HEK293 (cell line): ENCODE measurements around the gene MAP3K5.

Experiments
- CTCF ChIA-PET: fragments of 350-600 bp; formaldehyde crosslinking; extraction: SDS; loops from one replicate; lab custom pipeline; 2021; ENCODE audit warnings: antibody characterized with exemption; lab: Yijun Ruan, JAX
- POLR2A ChIA-PET: fragments of 300-600 bp; formaldehyde crosslinking; extraction: SDS; loops from one replicate; lab custom pipeline; 2020; ENCODE audit warnings: antibody characterized with exemption, inconsistent platforms; lab: Yijun Ruan, JAX
- H3K27ac ChIP-seq: fragments of 200-500 bp; sonication (Bioruptor generic); 2 replicates; pipeline ENCODE4 v1.5.1; 2014; ENCODE audit warnings: low read depth, low read length, control low read depth, inconsistent platforms; ENCODE audit errors: extremely low read depth
- H3K36me3 ChIP-seq, 2 experiments: fragments of 200-500 bp in 1 of 2; sonication (Bioruptor generic) in 1 of 2; 1 replicate in 1 of 2; 2 replicates in 1 of 2; pipeline ENCODE4 v1.5.1; 2014 to 2017; ENCODE audit warnings: inconsistent platforms in 2 of 2, low read length in 2 of 2; ENCODE audit not compliant: control insufficient read depth in 2 of 2, insufficient read depth in 1 of 2
- H3K4me1 ChIP-seq: fragments of 200-500 bp; sonication (Bioruptor generic); 2 replicates; pipeline ENCODE4 v1.5.1; 2014; ENCODE audit warnings: mild to moderate bottlenecking, low read length, inconsistent platforms; ENCODE audit not compliant: control insufficient read depth, insufficient read depth
- H3K4me3 ChIP-seq: 2 replicates; pipeline ENCODE4 v1.5.1; 2011; ENCODE audit warnings: low read depth, mild to moderate bottlenecking, control low read depth, low read length, moderate library complexity
- H3K9me3 ChIP-seq: fragments of 200-500 bp; sonication (Bioruptor generic); 2 replicates; pipeline ENCODE4 v1.5.1; 2014; ENCODE audit warnings: low read depth, low read length, inconsistent platforms; ENCODE audit not compliant: control insufficient read depth, insufficient read depth
- KLF8 ChIP-seq: fragments of 450-650 bp; formaldehyde crosslinking; IDR thresholded peaks from 2 replicates; pipeline ENCODE4 v1.5.1; 2016; ENCODE audit warnings: missing biosample characterization, missing genetic modification characterization
- OVOL3 ChIP-seq: fragments of 450-650 bp; formaldehyde crosslinking; IDR thresholded peaks from 2 replicates; pipeline ENCODE4 v1.5.1; 2016; ENCODE audit warnings: missing biosample characterization, missing genetic modification characterization
- RBAK ChIP-seq: fragments of 450-650 bp; formaldehyde crosslinking; IDR thresholded peaks from 2 replicates; pipeline ENCODE4 v1.5.1; 2016; ENCODE audit warnings: missing biosample characterization, missing genetic modification characterization
- YY2 ChIP-seq: fragments of 450-650 bp; formaldehyde crosslinking; IDR thresholded peaks from 2 replicates; pipeline ENCODE4 v1.5.1; 2016; ENCODE audit warnings: missing biosample characterization, missing genetic modification characterization
- ZIC2 ChIP-seq: fragments of 450-650 bp; formaldehyde crosslinking; IDR thresholded peaks from 2 replicates; pipeline ENCODE4 v1.5.1; 2016; ENCODE audit warnings: missing biosample characterization, missing genetic modification characterization
- ZNF10 ChIP-seq: fragments of 450-650 bp; formaldehyde crosslinking; IDR thresholded peaks from 2 replicates; pipeline ENCODE4 v1.5.1; 2017; ENCODE audit warnings: missing biosample characterization, missing genetic modification characterization
- ZNF114 ChIP-seq: fragments of 450-650 bp; formaldehyde crosslinking; IDR thresholded peaks from 2 replicates; pipeline ENCODE4 v1.5.0; 2017; ENCODE audit warnings: missing biosample characterization, missing genetic modification characterization
- ZNF155 ChIP-seq: fragments of 450-650 bp; formaldehyde crosslinking; IDR thresholded peaks from 2 replicates; pipeline ENCODE4 v1.5.1; 2016; ENCODE audit warnings: missing biosample characterization, missing genetic modification characterization
- ZNF248 ChIP-seq: fragments of 450-650 bp; formaldehyde crosslinking; IDR thresholded peaks from 2 replicates; pipeline ENCODE4 v1.5.1; 2017; ENCODE audit warnings: missing biosample characterization, missing genetic modification characterization
- ZNF274 ChIP-seq, 2 experiments: fragments of 200-500 bp in 1 of 2; fragments of 450-650 bp in 1 of 2; sonication (Bioruptor generic) in 1 of 2; formaldehyde crosslinking in 1 of 2; IDR thresholded peaks; 2 replicates each; pipeline versions ENCODE4 v1.5.1 to v1.6.1; 2014 to 2016; ENCODE audit warnings: borderline replicate concordance in 1 of 2, inconsistent platforms in 1 of 2, low read length in 1 of 2, missing biosample characterization in 1 of 2, missing genetic modification characterization in 1 of 2
- ZNF302 ChIP-seq: fragments of 450-650 bp; formaldehyde crosslinking; IDR thresholded peaks from 2 replicates; pipeline ENCODE4 v1.5.1; 2016; ENCODE audit warnings: missing biosample characterization, missing genetic modification characterization, low read depth
- ZNF354C ChIP-seq: fragments of 450-650 bp; formaldehyde crosslinking; IDR thresholded peaks from 2 replicates; pipeline ENCODE4 v1.5.1; 2016; ENCODE audit warnings: missing biosample characterization, missing genetic modification characterization, low read depth, borderline replicate concordance
- ZNF391 ChIP-seq: fragments of 450-650 bp; formaldehyde crosslinking; IDR thresholded peaks from 2 replicates; pipeline ENCODE4 v1.5.1; 2016; ENCODE audit warnings: low read depth, missing biosample characterization, missing genetic modification characterization, borderline replicate concordance
- ZNF510 ChIP-seq: fragments of 450-650 bp; formaldehyde crosslinking; IDR thresholded peaks from 2 replicates; pipeline ENCODE4 v1.5.1; 2018; ENCODE audit warnings: mild to moderate bottlenecking, missing genetic modification characterization, missing biosample characterization; ENCODE audit not compliant: insufficient replicate concordance
- ZNF585B ChIP-seq: fragments of 450-650 bp; formaldehyde crosslinking; IDR thresholded peaks from 2 replicates; pipeline ENCODE4 v1.5.1; 2016; ENCODE audit warnings: missing biosample characterization, missing genetic modification characterization
- ZNF596 ChIP-seq: fragments of 450-650 bp; IDR thresholded peaks from 2 replicates; pipeline ENCODE4 v1.5.0; 2018; ENCODE audit warnings: missing biosample characterization, mild to moderate bottlenecking, missing genetic modification characterization, moderate library complexity
- ZNF624 ChIP-seq: fragments of 450-650 bp; formaldehyde crosslinking; IDR thresholded peaks from 2 replicates; pipeline ENCODE4 v1.5.1; 2017; ENCODE audit warnings: missing biosample characterization, missing genetic modification characterization
- ZNF707 ChIP-seq: fragments of 450-650 bp; formaldehyde crosslinking; IDR thresholded peaks from 2 replicates; pipeline ENCODE4 v1.5.1; 2016; ENCODE audit warnings: missing biosample characterization, missing genetic modification characterization
- ZNF768 ChIP-seq: fragments of 450-650 bp; formaldehyde crosslinking; IDR thresholded peaks from 2 replicates; pipeline ENCODE4 v1.5.1; 2018; ENCODE audit warnings: missing biosample characterization, mild to moderate bottlenecking, missing genetic modification characterization
- TF ChIP-seq, protein P1 (sequence below): fragments of 450-650 bp; formaldehyde crosslinking; IDR thresholded peaks from 2 replicates; pipeline ENCODE4 v1.5.1; 2016; ENCODE audit warnings: missing biosample characterization, missing genetic modification characterization
- TF ChIP-seq, protein P2 (sequence below): fragments of 450-650 bp; formaldehyde crosslinking; IDR thresholded peaks from 2 replicates; pipeline ENCODE4 v1.5.1; 2016; ENCODE audit warnings: missing biosample characterization, missing genetic modification characterization, borderline replicate concordance
- TF ChIP-seq, protein P3 (sequence below): fragments of 450-650 bp; formaldehyde crosslinking; IDR thresholded peaks from 2 replicates; pipeline ENCODE4 v1.5.1; 2016; ENCODE audit warnings: missing biosample characterization, missing genetic modification characterization
- TF ChIP-seq, protein P4 (sequence below): fragments of 450-650 bp; formaldehyde crosslinking; IDR thresholded peaks from 2 replicates; pipeline ENCODE4 v1.5.1; 2016; ENCODE audit warnings: missing biosample characterization, missing genetic modification characterization
- TF ChIP-seq, protein P5 (sequence below): fragments of 450-650 bp; formaldehyde crosslinking; IDR thresholded peaks from 2 replicates; pipeline ENCODE4 v1.5.1; 2016; ENCODE audit warnings: missing biosample characterization, missing genetic modification characterization, borderline replicate concordance

MAP3K5 gene

DNA sequence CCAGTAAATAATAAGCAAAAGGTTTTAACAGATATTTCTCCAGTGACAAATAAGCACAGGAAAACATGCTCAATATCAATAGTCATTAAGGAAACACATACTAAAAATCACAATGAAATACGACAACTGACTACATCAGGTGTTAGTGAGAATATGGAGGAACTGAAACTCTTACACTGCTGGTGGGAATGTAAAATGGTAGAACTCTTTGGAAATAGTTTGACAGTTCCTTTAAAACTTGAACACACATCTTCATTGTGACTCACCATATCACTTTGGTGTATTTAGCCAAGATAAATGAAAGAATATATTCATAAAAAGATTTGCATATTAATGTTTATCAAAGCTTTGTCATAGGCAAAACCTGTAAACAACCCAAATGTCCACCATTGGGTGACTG is 11.3 kb upstream of the MAP3K5 start:
- H3K4me3 ChIP-seq, result no peak overlapping the region
- no peaks in the 10 kb centered on the region for H3K4me1 ChIP-seq
- H3K9me3 ChIP-seq, result no peaks in the 10 kb centered on the region
- POLR2A ChIA-PET, result interaction anchor here (1.6 kb wide), 1 partner anchor 11 kb away, joined by 5 read pairs; the partner anchor contains the start of gene MAP3K5
- CTCF ChIA-PET, result interaction anchor here (0.6 to 4.4 kb wide), 4 partner anchors 11 to 1897 kb away, joined by 3 to 22 read pairs (median 10); partner anchors contain the start of gene MAP3K5
- H3K36me3 ChIP-seq, result no peaks in the 10 kb centered on the region
- no peak overlapping the region for H3K27ac ChIP-seq
- TF ChIP-seq RBAK (tag by site-specific recombination), result no peak
- TF ChIP-seq ZNF596, result no peak
- no peak for TF ChIP-seq OVOL3 (tag by site-specific recombination)
- TF ChIP-seq ZNF585B (tag by site-specific recombination), result no peak
- no peak for TF ChIP-seq ZNF302 (tag by site-specific recombination)
- TF ChIP-seq, protein P1, sequence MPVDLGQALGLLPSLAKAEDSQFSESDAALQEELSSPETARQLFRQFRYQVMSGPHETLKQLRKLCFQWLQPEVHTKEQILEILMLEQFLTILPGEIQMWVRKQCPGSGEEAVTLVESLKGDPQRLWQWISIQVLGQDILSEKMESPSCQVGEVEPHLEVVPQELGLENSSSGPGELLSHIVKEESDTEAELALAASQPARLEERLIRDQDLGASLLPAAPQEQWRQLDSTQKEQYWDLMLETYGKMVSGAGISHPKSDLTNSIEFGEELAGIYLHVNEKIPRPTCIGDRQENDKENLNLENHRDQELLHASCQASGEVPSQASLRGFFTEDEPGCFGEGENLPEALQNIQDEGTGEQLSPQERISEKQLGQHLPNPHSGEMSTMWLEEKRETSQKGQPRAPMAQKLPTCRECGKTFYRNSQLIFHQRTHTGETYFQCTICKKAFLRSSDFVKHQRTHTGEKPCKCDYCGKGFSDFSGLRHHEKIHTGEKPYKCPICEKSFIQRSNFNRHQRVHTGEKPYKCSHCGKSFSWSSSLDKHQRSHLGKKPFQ (tag by site-specific recombination), result no peak
- no peak for TF ChIP-seq KLF8 (tag by site-specific recombination)
- TF ChIP-seq ZIC2, result no peak
- TF ChIP-seq ZNF707 (tag by site-specific recombination), result no peak
- TF ChIP-seq, protein P2, sequence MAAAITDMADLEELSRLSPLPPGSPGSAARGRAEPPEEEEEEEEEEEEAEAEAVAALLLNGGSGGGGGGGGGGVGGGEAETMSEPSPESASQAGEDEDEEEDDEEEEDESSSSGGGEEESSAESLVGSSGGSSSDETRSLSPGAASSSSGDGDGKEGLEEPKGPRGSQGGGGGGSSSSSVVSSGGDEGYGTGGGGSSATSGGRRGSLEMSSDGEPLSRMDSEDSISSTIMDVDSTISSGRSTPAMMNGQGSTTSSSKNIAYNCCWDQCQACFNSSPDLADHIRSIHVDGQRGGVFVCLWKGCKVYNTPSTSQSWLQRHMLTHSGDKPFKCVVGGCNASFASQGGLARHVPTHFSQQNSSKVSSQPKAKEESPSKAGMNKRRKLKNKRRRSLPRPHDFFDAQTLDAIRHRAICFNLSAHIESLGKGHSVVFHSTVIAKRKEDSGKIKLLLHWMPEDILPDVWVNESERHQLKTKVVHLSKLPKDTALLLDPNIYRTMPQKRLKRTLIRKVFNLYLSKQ (tag by site-specific recombination), result no peak
- no peak for TF ChIP-seq ZNF768
- no peak for TF ChIP-seq YY2 (tag by site-specific recombination)
- no peak for TF ChIP-seq ZNF248 (tag by site-specific recombination)
- no peak for TF ChIP-seq ZNF155 (tag by site-specific recombination)

DNA sequence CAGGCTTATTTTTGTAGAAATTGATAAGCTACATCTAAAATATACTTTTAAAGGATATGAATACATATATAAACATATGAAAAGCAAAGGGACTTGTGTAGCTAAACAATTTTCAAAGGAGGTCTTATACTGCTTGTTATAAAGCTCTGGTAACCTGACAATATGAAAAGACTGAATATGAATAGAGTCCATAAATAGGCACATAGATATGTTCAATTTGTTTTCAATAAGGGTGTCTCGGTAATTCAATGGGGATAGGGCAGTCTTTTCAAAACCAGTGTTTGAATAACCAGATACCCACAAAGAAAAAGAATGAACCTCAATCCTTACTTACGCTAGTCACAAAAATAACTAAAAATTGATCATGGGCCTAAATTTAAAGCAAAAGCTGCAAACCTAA is 9.3 kb upstream of the MAP3K5 start:
- no peaks in the 10 kb centered on the region for H3K36me3 ChIP-seq
- H3K9me3 ChIP-seq, result no peaks in the 10 kb centered on the region
- ChIA-PET POLR2A (no interaction called here), CTCF (interaction anchor here (0.6 to 4.4 kb wide), 5 partner anchors 9 to 164 kb away, joined by 3 to 22 read pairs (median 4); partner anchors contain the start of gene MAP3K5)
- H3K4me1 ChIP-seq, result no peaks in the 10 kb centered on the region
- H3K4me3 ChIP-seq, result no peak overlapping the region
- H3K27ac ChIP-seq, result no peak overlapping the region
- TF ChIP-seq, protein P3, sequence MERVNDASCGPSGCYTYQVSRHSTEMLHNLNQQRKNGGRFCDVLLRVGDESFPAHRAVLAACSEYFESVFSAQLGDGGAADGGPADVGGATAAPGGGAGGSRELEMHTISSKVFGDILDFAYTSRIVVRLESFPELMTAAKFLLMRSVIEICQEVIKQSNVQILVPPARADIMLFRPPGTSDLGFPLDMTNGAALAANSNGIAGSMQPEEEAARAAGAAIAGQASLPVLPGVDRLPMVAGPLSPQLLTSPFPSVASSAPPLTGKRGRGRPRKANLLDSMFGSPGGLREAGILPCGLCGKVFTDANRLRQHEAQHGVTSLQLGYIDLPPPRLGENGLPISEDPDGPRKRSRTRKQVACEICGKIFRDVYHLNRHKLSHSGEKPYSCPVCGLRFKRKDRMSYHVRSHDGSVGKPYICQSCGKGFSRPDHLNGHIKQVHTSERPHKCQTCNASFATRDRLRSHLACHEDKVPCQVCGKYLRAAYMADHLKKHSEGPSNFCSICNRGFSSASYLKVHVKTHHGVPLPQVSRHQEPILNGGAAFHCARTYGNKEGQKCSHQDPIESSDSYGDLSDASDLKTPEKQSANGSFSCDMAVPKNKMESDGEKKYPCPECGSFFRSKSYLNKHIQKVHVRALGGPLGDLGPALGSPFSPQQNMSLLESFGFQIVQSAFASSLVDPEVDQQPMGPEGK (tag by site-specific recombination), result no peak
- no peak for TF ChIP-seq ZNF10
- TF ChIP-seq, protein P4, sequence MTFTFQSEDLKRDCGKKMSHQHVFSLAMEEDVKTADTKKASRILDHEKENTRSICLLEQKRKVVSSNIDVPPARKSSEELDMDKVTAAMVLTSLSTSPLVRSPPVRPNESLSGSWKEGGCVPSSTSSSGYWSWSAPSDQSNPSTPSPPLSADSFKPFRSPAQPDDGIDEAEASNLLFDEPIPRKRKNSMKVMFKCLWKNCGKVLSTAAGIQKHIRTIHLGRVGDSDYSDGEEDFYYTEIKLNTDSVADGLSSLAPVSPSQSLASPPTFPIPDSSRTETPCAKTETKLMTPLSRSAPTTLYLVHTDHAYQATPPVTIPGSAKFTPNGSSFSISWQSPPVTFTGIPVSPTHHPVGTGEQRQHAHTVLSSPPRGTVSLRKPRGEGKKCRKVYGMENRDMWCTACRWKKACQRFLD (tag by site-specific recombination), result no peak
- no peak for TF ChIP-seq ZNF354C
- TF ChIP-seq, protein P5, sequence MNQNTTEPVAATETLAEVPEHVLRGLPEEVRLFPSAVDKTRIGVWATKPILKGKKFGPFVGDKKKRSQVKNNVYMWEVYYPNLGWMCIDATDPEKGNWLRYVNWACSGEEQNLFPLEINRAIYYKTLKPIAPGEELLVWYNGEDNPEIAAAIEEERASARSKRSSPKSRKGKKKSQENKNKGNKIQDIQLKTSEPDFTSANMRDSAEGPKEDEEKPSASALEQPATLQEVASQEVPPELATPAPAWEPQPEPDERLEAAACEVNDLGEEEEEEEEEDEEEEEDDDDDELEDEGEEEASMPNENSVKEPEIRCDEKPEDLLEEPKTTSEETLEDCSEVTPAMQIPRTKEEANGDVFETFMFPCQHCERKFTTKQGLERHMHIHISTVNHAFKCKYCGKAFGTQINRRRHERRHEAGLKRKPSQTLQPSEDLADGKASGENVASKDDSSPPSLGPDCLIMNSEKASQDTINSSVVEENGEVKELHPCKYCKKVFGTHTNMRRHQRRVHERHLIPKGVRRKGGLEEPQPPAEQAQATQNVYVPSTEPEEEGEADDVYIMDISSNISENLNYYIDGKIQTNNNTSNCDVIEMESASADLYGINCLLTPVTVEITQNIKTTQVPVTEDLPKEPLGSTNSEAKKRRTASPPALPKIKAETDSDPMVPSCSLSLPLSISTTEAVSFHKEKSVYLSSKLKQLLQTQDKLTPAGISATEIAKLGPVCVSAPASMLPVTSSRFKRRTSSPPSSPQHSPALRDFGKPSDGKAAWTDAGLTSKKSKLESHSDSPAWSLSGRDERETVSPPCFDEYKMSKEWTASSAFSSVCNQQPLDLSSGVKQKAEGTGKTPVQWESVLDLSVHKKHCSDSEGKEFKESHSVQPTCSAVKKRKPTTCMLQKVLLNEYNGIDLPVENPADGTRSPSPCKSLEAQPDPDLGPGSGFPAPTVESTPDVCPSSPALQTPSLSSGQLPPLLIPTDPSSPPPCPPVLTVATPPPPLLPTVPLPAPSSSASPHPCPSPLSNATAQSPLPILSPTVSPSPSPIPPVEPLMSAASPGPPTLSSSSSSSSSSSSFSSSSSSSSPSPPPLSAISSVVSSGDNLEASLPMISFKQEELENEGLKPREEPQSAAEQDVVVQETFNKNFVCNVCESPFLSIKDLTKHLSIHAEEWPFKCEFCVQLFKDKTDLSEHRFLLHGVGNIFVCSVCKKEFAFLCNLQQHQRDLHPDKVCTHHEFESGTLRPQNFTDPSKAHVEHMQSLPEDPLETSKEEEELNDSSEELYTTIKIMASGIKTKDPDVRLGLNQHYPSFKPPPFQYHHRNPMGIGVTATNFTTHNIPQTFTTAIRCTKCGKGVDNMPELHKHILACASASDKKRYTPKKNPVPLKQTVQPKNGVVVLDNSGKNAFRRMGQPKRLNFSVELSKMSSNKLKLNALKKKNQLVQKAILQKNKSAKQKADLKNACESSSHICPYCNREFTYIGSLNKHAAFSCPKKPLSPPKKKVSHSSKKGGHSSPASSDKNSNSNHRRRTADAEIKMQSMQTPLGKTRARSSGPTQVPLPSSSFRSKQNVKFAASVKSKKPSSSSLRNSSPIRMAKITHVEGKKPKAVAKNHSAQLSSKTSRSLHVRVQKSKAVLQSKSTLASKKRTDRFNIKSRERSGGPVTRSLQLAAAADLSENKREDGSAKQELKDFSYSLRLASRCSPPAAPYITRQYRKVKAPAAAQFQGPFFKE (tag by site-specific recombination), result no peak
- no peak for TF ChIP-seq ZNF114 (tag by site-specific recombination)
- TF ChIP-seq ZNF391 (tag by site-specific recombination), result no peak
- TF ChIP-seq ZNF274 (IDR thresholded peaks at IDR 0.05; ENCODE audit: low read length), result no peak
- no peak for TF ChIP-seq ZNF274 (tag by site-specific recombination; IDR thresholded peaks at IDR 0.05; ENCODE audit: borderline replicate concordance)
- no peak for TF ChIP-seq ZNF624 (tag by site-specific recombination)
- no peak for TF ChIP-seq ZNF510 (tag by site-specific recombination)
